Loucy (cell line): Measurements from ENCODE around the gene RNF149.

Experiments
- H2AFZ ChIP-seq: fragments of 200-600 bp; sonication (generic); 2 replicates; pipeline ENCODE4 v1.6.0; 2016; ENCODE audit warnings: antibody characterized with exemption, mild to moderate bottlenecking, low read length, moderate library complexity
- H3F3A ChIP-seq: fragments of 200-600 bp; 2 replicates; pipeline ENCODE4 v1.6.0; 2016; ENCODE audit warnings: antibody characterized with exemption, low read depth, mild to moderate bottlenecking
- H3K27me3 ChIP-seq: fragments of 200-600 bp; sonication (generic); 2 replicates; pipeline ENCODE4 v1.6.1; 2014; ENCODE audit warnings: low read length, mild to moderate bottlenecking; ENCODE audit not compliant: insufficient read depth, poor library complexity, severe bottlenecking
- H3K36me3 ChIP-seq: fragments of 200-600 bp; sonication (generic); 2 replicates; pipeline ENCODE4 v1.6.1; 2016; ENCODE audit warnings: low read length; ENCODE audit not compliant: insufficient read depth
- H3K4me1 ChIP-seq: fragments of 200-600 bp; sonication (generic); 2 replicates; pipeline ENCODE4 v1.5.1; 2014; ENCODE audit warnings: low read length, mild to moderate bottlenecking; ENCODE audit not compliant: insufficient read depth, poor library complexity, severe bottlenecking
- H3K4me2 ChIP-seq: fragments of 200-600 bp; sonication (generic); 2 replicates; pipeline ENCODE4 v1.6.0; 2014; ENCODE audit warnings: antibody characterized with exemption, low read length, low read depth, mild to moderate bottlenecking; ENCODE audit not compliant: poor library complexity, severe bottlenecking
- H3K4me3 ChIP-seq: fragments of 200-600 bp; sonication (generic); 2 replicates; pipeline ENCODE4 v1.5.1; 2014; ENCODE audit warnings: low read length, mild to moderate bottlenecking, mixed read lengths; ENCODE audit not compliant: poor library complexity, severe bottlenecking
- H3K79me2 ChIP-seq: fragments of 200-600 bp; sonication (generic); 2 replicates; pipeline ENCODE4 v1.6.1; 2014; ENCODE audit warnings: low read length; ENCODE audit not compliant: insufficient read depth
- H3K9ac ChIP-seq: fragments of 200-600 bp; sonication (generic); 2 replicates; pipeline ENCODE4 v1.6.0; 2014; ENCODE audit warnings: mild to moderate bottlenecking, low read depth, low read length, moderate library complexity; ENCODE audit not compliant: poor library complexity, severe bottlenecking
- H3K9me2 ChIP-seq: fragments of 200-600 bp; sonication (generic); replicated peaks from 2 replicates; pipeline ENCODE4 v1.6.1; 2016; ENCODE audit warnings: low read depth, low read length, mixed read lengths
- H3K9me3 ChIP-seq: fragments of 200-600 bp; sonication (generic); 2 replicates; pipeline ENCODE4 v1.6.1; 2014; ENCODE audit warnings: mild to moderate bottlenecking, antibody characterized with exemption, low read length, low read depth; ENCODE audit not compliant: insufficient read depth
- H4K20me1 ChIP-seq: fragments of 200-600 bp; sonication (generic); 2 replicates; pipeline ENCODE4 v1.6.0; 2014; ENCODE audit warnings: antibody characterized with exemption, low read length, mild to moderate bottlenecking; ENCODE audit not compliant: insufficient read depth, poor library complexity, severe bottlenecking
- EZH2phosphoT487 ChIP-seq: fragments of 200-600 bp; IDR thresholded peaks from 2 replicates; pipeline ENCODE4 v1.6.1; 2018; ENCODE audit warnings: antibody characterized with exemption, mild to moderate bottlenecking, moderate library complexity, borderline replicate concordance
- TF ChIP-seq, protein P1 (sequence below): fragments of 200-600 bp; sonication (generic); conservative IDR thresholded peaks from 2 replicates; pipeline ENCODE4 v1.5.1; 2014; ENCODE audit warnings: mild to moderate bottlenecking, antibody characterized with exemption, low read length

RNF149 gene

DNA sequence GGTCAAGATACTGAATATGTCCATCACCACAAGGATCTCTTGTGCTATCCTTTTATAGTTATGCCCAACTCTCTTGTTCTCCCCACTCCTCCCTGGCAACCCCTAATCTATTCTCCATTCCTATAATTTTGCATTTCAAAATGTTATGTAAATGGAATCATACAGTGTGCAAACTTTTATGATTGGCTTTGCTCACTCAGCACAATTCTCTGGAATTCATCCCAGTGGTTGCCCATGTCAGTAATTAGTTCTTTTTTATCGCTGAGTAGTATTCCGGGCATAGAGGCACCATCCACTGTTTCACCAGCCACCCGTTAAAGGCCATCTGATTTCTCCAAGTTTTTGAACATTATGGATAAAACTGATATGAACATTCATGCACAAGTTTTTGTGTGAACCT, 38.4 kb upstream of the RNF149 start:
- Histone ChIP-seq H4K20me1 (no peaks in the 10 kb centered on the region), H3K9ac (no peak overlapping the region), H3K4me2 (no peak overlapping the region), H3K4me1 (peaks cover 6% of the 10 kb centered on the region), H2AFZ (no peak overlapping the region), H3K9me3 (no peaks in the 10 kb centered on the region), H3K79me2 (no peaks in the 10 kb centered on the region), H3K4me3 (no peak overlapping the region), H3F3A (no peaks in the 10 kb centered on the region), H3K27me3 (no peaks in the 10 kb centered on the region), H3K9me2 (no peaks in the 10 kb centered on the region), H3K36me3 (no peaks in the 10 kb centered on the region)
- TF ChIP-seq, protein P1, sequence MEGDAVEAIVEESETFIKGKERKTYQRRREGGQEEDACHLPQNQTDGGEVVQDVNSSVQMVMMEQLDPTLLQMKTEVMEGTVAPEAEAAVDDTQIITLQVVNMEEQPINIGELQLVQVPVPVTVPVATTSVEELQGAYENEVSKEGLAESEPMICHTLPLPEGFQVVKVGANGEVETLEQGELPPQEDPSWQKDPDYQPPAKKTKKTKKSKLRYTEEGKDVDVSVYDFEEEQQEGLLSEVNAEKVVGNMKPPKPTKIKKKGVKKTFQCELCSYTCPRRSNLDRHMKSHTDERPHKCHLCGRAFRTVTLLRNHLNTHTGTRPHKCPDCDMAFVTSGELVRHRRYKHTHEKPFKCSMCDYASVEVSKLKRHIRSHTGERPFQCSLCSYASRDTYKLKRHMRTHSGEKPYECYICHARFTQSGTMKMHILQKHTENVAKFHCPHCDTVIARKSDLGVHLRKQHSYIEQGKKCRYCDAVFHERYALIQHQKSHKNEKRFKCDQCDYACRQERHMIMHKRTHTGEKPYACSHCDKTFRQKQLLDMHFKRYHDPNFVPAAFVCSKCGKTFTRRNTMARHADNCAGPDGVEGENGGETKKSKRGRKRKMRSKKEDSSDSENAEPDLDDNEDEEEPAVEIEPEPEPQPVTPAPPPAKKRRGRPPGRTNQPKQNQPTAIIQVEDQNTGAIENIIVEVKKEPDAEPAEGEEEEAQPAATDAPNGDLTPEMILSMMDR = no peak

DNA sequence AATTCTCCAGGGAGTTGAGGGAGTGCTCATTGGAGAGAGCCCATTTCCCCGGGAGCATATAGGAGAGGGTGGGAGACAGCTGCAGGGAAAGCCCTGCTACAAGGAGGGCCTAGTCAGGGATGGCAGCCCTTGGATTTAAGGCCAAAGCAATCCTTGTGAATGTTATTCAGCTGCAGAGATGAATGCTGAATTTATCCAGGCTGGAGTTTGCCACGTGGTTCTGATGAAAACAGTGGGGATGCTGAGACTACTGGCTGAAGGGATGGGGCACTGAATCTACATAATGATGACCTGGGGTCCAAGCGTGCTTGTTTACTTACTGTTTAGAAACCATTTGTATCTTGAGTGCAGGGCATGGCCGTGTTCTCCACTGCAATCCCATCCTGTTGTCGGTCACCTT, 35.6 kb upstream of the RNF149 start:
- Histone ChIP-seq H2AFZ (no peak overlapping the region), H3K4me1 (peaks cover 13% of the 10 kb centered on the region), H3K36me3 (no peaks in the 10 kb centered on the region), H3K27me3 (no peaks in the 10 kb centered on the region), H3K9me3 (no peaks in the 10 kb centered on the region), H3K79me2 (no peaks in the 10 kb centered on the region), H3K4me2 (no peak overlapping the region), H3K9me2 (no peaks in the 10 kb centered on the region), H3F3A (no peaks in the 10 kb centered on the region), H3K4me3 (no peak overlapping the region), H4K20me1 (no peaks in the 10 kb centered on the region), H3K9ac (no peak overlapping the region)
- TF ChIP-seq EZH2phosphoT487 = no peak
- TF ChIP-seq, protein P1 = no peak

DNA sequence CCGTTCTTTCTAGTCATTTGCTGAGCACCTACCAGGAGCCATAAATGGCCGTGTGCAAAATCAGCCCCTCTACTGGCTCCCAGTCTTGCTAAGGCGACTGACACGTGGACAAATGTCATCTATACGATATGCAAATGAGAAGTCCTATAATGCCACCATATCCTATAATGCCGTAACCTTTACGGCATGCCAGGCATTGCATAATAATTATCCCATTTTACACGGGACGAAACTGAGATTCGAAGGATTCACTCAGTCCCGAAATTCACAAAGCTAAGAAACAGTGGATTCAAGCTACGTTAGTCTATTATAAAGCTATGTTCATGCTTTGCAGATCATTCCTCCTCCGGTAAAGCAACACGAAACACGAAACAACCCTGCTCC, 34.1 kb upstream of the RNF149 start:
- Histone ChIP-seq H3K79me2 (no peaks in the 10 kb centered on the region), H3K9ac (no peak overlapping the region), H3K9me2 (no peaks in the 10 kb centered on the region), H3K4me2 (no peak overlapping the region), H2AFZ (no peak overlapping the region; the same call in 1 of the 2 replicates), H3K9me3 (no peaks in the 10 kb centered on the region), H3K4me3 (no peak overlapping the region), H3K4me1 (peaks cover 9% of the 10 kb centered on the region), H3K27me3 (no peaks in the 10 kb centered on the region), H4K20me1 (no peaks in the 10 kb centered on the region), H3K36me3 (no peaks in the 10 kb centered on the region), H3F3A (no peaks in the 10 kb centered on the region)
- TF ChIP-seq EZH2phosphoT487 = no peak
- TF ChIP-seq, protein P1 = no peak
